Activated naive CD4-positive, alpha-beta T cell treated with Interleukin-2 at 50 U/mL for 16 hours (primary cell): ENCODE data around the gene TIGD4.
"Not testable (repeated sequence)": the region's sequence is repeated elsewhere in the genome, so short reads cannot be mapped to it uniquely, and the experiment has no call there.

Experiments used
- DNase-seq: peaks from one replicate; pipeline ENCODE4 v3.0.0-alpha.2; 2020

The TIGD4 gene

DNA sequence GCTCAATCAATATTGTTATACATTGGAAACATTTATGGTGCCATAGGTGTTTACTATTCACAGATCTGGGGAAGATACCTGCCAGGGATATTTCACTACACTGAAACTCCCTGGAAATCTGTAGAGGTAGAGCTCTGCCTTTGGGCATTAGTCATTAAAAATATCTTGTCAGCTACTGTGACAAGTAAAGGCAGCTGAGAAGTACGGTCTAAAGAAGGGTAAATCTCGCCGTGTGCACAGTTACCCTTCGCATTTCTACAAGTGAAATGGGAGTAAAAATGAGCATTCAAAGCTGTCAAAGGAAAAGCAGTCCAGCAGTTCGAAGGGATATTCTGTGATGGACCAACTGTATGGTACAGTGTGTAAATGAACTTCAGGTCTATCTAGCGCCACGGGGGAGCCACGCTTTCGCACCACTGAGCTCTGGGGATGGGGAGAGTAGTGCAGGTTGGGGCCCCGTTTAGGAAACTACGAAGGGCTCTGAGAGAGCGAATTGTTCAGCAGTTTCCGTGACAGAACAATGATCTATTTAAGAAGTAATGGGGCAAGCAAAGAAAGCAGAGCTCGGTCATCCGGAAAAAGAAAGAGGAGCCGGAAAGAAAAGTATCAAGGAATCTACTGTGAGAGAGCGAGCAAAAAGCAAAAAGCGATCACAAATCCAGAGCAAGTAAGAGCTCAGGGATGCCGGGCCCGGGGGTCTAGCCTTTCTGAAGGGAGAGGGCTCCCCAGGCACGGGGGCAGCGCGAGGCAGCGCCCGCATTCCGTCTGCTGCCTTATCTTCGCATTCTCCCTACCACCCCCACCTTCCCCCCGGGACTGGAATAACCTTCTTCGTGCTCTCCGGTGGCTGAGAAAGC is 646 bp downstream of the TIGD4 start:
- DNase-seq, result peak; percentile 30

- DNase-seq, result no peak
These were observed 2.0 kb downstream of the TIGD4 start for GRCh38 chr4:152777488-152777887.

GRCh38 chr4:152776352-152776751 is 3.2 kb downstream of the TIGD4 start:
- DNase-seq, result no peak

DNA sequence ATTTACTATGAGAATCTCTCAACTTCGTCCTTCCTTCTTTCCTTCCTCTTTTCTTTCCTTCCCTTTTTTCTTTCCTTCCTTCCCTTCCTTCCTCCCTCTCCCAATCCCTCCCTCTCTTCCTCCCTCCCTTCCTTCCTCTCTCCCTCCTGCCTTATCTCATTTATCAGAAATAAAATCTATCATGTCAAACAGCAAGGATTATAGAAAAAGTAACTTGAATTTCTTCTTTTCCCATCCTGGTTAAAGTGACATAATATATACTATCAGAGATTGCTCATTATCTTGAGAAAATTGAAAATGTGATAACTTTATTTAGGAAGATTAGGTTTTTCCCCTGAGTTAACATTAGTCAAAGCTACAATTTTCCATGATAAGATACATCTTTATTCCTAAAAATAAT is 5.6 kb downstream of the TIGD4 start:
- DNase-seq, result no peak

GRCh38 chr4:152773339-152773738 is 6.2 kb downstream of the TIGD4 start:
- DNase-seq, result no peak

GRCh38 chr4:152771741-152772533 is 7.6 kb downstream of the TIGD4 start:
- DNase-seq, result no peak

GRCh38 chr4:152765069-152765737 is 14.3 kb downstream of the TIGD4 start:
- not testable (repeated sequence) for DNase-seq

- DNase-seq, result no peak
These were observed 15.7 kb downstream of the TIGD4 start for GRCh38 chr4:152763796-152764195.

DNA sequence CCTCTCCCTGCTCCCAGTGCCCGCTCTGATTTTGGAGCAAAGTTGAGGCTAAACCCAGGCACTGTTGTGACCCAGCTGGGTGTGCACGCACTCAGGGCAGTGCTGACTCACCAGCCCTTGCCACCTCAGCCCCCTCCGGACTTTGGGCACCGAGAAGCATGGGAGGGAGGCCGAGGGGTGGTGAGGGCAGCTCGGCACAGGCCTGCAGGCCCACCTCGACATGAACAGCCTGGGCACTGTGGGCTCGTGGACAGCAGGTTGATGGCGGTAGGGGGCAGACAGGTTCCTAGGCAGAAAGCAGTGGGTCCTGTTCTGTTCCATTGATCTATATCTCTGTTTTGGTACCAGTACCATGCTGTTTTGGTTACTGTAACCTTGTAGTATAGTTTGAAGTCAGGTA is 30.9 kb downstream of the TIGD4 start:
- no peak for DNase-seq

- no peak for DNase-seq
These were observed 32.1 kb downstream of the TIGD4 start for GRCh38 chr4:152747444-152747843.

- DNase-seq, result no peak
These were observed 40.7 kb downstream of the TIGD4 start for GRCh38 chr4:152738827-152739226.

- DNase-seq, result no peak
These were observed 43.6 kb downstream of the TIGD4 start for GRCh38 chr4:152735906-152736305.

DNA sequence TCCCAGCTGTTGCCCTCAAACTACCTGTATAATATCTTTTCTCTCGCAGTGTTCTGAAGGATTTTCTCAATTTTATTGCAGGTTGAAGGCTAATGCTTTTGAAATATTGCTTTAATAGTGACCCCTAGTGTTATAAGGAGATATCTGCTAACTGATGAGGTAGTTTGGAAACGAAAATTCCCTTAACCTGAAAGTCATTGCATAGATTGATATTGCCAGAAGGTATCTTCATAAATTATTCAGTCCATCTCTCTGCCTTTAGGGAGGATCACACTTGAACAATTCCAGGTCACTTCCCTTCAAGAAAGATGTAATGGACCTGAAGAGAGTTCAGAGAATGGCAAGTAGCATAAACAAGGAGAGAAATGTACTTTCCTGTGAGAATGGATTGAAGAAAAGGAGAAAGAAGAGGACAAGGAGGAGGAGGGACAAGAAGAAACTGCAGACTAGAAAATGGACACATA is 44.1 kb downstream of the TIGD4 start:
- no peak for DNase-seq

- DNase-seq, result no peak
These were observed 44.9 kb downstream of the TIGD4 start for GRCh38 chr4:152734699-152735050.

- no peak for DNase-seq
These were observed 45.4 kb downstream of the TIGD4 start for GRCh38 chr4:152734015-152734698.

DNA sequence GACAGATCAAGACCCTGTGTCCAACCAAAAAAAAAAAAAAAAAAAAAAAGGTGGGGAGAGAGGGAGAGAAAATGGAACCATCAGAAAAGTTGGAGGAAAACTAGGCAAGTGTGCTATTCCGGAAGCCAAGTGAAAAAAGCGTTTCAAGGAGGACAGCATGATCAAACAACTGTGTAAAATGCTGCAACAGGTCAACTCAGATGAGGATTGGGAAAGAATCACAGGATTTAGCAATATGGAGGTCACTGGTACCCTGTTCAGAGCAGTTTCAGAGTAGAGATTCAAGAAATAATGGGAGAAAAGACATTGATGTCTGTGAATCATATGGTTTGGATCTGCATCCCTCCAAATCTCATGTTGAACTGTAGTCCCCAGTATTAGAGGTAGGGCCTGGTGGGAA is 47.5 kb downstream of the TIGD4 start:
- no peak for DNase-seq

DNA sequence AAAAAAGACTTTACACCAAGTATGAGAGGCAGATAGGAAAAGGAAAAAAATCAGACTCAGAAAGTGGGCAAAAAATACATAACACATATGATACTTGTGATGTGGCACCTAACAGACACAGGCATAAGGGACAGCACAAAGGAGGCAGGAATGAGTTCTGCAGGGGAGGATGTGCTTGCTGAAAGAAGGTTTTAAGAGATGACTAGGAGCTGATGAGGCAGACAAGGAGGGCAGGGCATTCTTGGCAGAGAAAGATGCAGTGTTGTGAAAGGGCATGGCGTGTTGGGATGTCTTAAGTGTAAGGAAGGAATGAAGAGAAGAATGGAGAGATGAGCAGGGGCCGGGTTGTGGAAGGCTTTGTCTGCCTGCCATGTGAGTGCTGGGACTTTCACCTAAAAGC is 50.1 kb downstream of the TIGD4 start:
- DNase-seq, result no peak

DNA sequence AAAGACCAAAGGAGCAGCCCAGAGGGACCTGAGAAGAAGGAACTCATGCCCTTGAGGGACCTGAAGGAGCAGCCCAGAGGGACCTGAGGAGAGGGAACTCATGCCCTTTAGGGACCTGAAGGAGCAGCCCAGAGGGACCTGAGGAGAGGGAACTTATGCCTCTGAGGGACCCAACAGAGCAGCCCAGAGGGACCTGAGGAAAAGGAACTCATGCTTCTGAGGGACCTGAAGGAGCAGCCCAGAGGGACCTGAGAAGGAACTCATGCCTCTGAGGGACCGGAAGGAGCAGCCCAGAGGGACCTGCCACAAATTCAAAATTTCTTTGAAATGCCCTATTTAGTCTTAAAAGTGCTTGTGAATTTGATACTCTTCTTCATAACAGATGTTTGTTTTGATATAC is 51.2 kb downstream of the TIGD4 start:
- no peak for DNase-seq

DNA sequence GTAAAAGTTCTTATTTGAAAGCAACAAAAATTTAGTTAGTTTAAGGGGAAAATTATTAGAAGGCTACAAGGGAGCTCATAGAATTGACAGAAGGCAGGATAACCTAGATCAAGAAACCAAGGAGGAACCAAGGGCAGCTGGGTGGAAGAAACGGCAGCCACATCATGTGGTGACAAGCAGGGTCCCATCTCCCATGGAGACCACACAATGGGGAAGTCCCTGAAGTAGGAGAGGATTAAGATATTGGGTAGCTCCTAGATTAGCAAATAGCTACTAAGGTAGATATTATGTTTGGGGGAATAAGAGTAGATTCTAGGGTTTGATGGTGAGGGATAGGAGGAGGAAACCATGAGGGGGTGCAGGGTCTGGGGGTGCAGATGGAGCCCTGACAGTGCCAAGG is 51.7 kb downstream of the TIGD4 start:
- no peak for DNase-seq

DNA sequence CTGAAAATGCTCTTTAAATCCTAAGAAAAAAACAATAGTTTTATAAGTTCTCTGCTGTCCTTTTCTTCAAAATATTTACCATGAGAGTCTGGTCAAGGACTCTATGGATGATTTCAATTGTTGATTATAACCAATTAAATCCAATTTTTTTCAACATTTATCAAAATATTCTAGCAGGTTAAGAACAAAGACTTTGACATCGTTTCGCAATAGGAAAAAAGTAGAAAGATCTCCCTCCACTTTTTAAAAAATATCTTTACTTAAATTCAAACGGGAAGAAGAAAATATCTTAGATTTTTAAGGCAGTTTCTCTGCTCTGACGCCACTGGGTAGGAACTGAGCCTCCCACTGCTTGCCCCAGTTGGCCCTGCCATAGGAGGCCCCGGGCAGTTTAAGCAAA is 55.0 kb downstream of the TIGD4 start:
- no peak for DNase-seq

- no peak for DNase-seq
These were observed 56.3 kb downstream of the TIGD4 start for GRCh38 chr4:152723236-152723635.

GRCh38 chr4:152719801-152720556 is 59.6 kb downstream of the TIGD4 start:
- no peak for DNase-seq
